GM12865 (cell line): ENCODE data around the gene VCAM1.

ENCODE experiments used
- DNase-seq: peaks from one replicate; pipeline ENCODE4 v3.0.0; 2010; ENCODE audit warnings: low read depth
- H3K4me3 ChIP-seq: 2 replicates; pipeline ENCODE4 v1.5.1; 2011; ENCODE audit warnings: mild to moderate bottlenecking, low read depth, low read length, control low read depth
- TF ChIP-seq, protein P1 (sequence below): IDR thresholded peaks from 2 replicates; pipeline ENCODE4 v1.5.1; 2011; ENCODE audit warnings: low read length, control low read depth, low read depth, inconsistent platforms; ENCODE audit not compliant: insufficient read depth; ENCODE audit errors: missing control alignments

The VCAM1 gene

GRCh38 chr1:100736324-100736723 is 16.8 kb downstream of the VCAM1 start:
- DNase-seq: no peak
- no peak overlapping the region for H3K4me3 ChIP-seq
- TF ChIP-seq, protein P1, sequence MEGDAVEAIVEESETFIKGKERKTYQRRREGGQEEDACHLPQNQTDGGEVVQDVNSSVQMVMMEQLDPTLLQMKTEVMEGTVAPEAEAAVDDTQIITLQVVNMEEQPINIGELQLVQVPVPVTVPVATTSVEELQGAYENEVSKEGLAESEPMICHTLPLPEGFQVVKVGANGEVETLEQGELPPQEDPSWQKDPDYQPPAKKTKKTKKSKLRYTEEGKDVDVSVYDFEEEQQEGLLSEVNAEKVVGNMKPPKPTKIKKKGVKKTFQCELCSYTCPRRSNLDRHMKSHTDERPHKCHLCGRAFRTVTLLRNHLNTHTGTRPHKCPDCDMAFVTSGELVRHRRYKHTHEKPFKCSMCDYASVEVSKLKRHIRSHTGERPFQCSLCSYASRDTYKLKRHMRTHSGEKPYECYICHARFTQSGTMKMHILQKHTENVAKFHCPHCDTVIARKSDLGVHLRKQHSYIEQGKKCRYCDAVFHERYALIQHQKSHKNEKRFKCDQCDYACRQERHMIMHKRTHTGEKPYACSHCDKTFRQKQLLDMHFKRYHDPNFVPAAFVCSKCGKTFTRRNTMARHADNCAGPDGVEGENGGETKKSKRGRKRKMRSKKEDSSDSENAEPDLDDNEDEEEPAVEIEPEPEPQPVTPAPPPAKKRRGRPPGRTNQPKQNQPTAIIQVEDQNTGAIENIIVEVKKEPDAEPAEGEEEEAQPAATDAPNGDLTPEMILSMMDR: no peak

GRCh38 chr1:100736746-100737145 is 17.2 kb downstream of the VCAM1 start:
- DNase-seq: no peak
- H3K4me3 ChIP-seq: no peak overlapping the region
- TF ChIP-seq, protein P1: no peak

- TF ChIP-seq, protein P1: no peak
- no peak for DNase-seq
- no peak overlapping the region for H3K4me3 ChIP-seq
Measured at GRCh38 chr1:100746542-100746932, 27.0 kb downstream of the VCAM1 start.

- no peak for DNase-seq
- TF ChIP-seq, protein P1: no peak
- H3K4me3 ChIP-seq: no peak overlapping the region
Measured at GRCh38 chr1:100747771-100748170, 28.2 kb downstream of the VCAM1 start.

- TF ChIP-seq, protein P1: no peak
- no peak for DNase-seq
- H3K4me3 ChIP-seq: no peak overlapping the region
Measured at GRCh38 chr1:100750005-100750885, 30.7 kb downstream of the VCAM1 start.

DNA sequence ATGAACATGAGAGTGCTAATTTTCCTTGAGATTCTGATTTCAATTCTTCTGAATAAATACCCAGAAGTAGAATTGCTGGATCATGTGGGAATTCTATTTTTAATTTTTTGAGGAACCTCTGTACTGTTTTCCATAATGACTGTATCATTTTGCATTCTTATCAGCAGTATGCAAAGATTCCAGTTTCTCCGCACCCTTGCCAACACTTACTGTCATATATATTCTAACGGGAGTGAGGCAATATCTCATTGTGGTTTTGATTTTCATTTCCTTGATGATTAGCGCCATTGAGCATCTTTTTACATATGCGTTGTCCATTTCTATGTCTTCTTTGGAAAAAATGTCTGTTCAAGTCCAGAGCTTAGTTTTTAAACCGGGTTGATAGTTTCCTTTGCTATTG is 33.2 kb downstream of the VCAM1 start:
- H3K4me3 ChIP-seq: no peak overlapping the region
- no peak for DNase-seq
- TF ChIP-seq, protein P1: no peak

DNA sequence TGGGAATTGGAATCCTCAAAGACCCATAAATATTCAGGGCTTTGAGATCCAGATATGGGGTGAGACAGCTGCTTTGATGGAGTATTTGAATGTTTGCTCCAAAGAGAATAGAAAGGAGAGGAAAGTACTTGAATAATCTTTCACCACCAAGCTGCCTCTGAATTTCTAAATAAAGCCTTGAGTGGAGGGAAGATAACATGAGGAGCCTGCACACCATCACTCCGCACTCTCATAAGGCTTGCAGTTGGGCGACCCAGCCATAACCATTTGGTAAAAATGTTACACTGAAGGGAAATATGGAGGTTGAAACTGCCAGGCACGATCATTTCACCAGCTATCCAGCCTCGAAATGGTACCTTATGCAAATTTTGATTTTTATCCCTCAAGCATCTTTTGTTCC is 38.4 kb downstream of the VCAM1 start:
- DNase-seq: no peak
- TF ChIP-seq, protein P1: no peak

More for the DNA sequence above, 38.4 kb downstream of the VCAM1 start:
- H3K4me3 ChIP-seq: no peak overlapping the region
